ENCODE results near the gene MYH9. TPM values are rescaled to one million over a fixed set of nuclear protein-coding genes. Genes with fewer than 3 reads are reported as not detected.

The MYH9 gene
- total and polyA plus RNA-seq, 2 donors (not counting 1 experiment from before 2014, with no cell fraction given), result 108 to 554 TPM

GRCh38 chr22:36435516-36436415 lies 48.0 kb upstream of the MYH9 start:
- intact Hi-C loops (cut with micrococcal nuclease), result no loop called here
- H3K27ac Mint-ChIP-seq, result peak overlapping the region; percentile 89
- DNase-seq, result peak; percentile 89
- no peaks in the 10 kb centered on the region for H4K20me1 ChIP-seq (ENCODE audit: control insufficient read depth, insufficient read depth, low read length, poor library complexity, severe bottlenecking)
- peaks cover 23% of the 10 kb centered on the region for H3K4me1 Mint-ChIP-seq
- H2AFZ ChIP-seq (ENCODE audit: insufficient read depth, low read depth, low read length, poor library complexity, severe bottlenecking), result peak overlapping the region; percentile 10
- peak; percentile 75 for ATAC-seq (ENCODE audit: low read depth)
- WGBS (ENCODE audit: insufficient coverage), result 2% methylated on average over 16 of the region's 16 CpGs
- H3K4me1 ChIP-seq (ENCODE audit: control insufficient read depth in 2 of 2, insufficient read depth in 2 of 2, low read length in 2 of 2), result peaks cover 25 to 39% of the 10 kb centered on the region in 2 donors
- no peaks in the 10 kb centered on the region for H3K9me3 Mint-ChIP-seq (ENCODE audit: insufficient read depth)
- no peaks in the 10 kb centered on the region for H3K36me3 ChIP-seq (replicated peaks in 1 of 2; ENCODE audit: control extremely low read depth in 1 of 2, control insufficient read depth in 1 of 2, extremely low read depth in 1 of 2, insufficient read depth in 2 of 2, low read length in 1 of 2)
- peak overlapping the region; percentile 6 for H3K9ac ChIP-seq (ENCODE audit: low read length)
- ChIA-PET POLR2A (interaction anchor here (1.0 to 1.4 kb wide), 3 partner anchors 16 to 30 kb away, joined by 3 to 6 read pairs (median 5); no protein-coding TSS in a partner anchor), CTCF (interaction anchor here (1.0 to 2.3 kb wide), 9 partner anchors 10 to 135 kb away, joined by 3 to 8 read pairs (median 3); partner anchors contain the start of gene MYH9)
- H3K27ac ChIP-seq (ENCODE audit: low read length in 2 of 2), result peak overlapping the region; percentile 54 to 70
- no peaks in the 10 kb centered on the region for H3K9me3 ChIP-seq (ENCODE audit: control extremely low read depth in 1 of 3, control insufficient read depth in 2 of 3, insufficient read depth in 1 of 3, low read length in 2 of 3)
- H3K79me2 ChIP-seq (ENCODE audit: control insufficient read depth, insufficient read depth, low read length), result peaks cover 6% of the 10 kb centered on the region
- H3K4me2 ChIP-seq (replicated peaks; ENCODE audit: low read depth, low read length, poor library complexity, severe bottlenecking), result peak overlapping the region; percentile 65
- no peaks in the 10 kb centered on the region for H3K27me3 Mint-ChIP-seq
- H3K4me3 Mint-ChIP-seq, result peak overlapping the region; percentile 75
- TF ChIP-seq EZH2 (IDR thresholded peaks at IDR 0.05; ENCODE audit: borderline replicate concordance, insufficient read depth, low read depth, low read length, poor library complexity, severe bottlenecking), result no peak
- TF ChIP-seq CTCF (IDR thresholded peaks at IDR 0.05), result no peak
- peak overlapping the region in 2 of 5 experiments; percentile 11 to 15 for H3K4me3 ChIP-seq (ENCODE audit: control extremely low read depth in 1 of 5, extremely low read depth in 1 of 5, insufficient read depth in 1 of 5, low read depth in 2 of 5, low read length in 4 of 5)
- no peaks in the 10 kb centered on the region for H3K27me3 ChIP-seq (replicated peaks in 1 of 4; ENCODE audit: control extremely low read depth in 1 of 4, control insufficient read depth in 3 of 4, insufficient read depth in 4 of 4, low read length in 3 of 4)
